GM23248 (cell line): ENCODE results near the gene PHACTR4.
"Not testable (repeated sequence)": the region's sequence is repeated elsewhere in the genome, so short reads cannot be mapped to it uniquely, and the experiment has no call there.

Experiments
- EZH2 ChIP-seq: fragments of 200-600 bp; sonication (generic); IDR thresholded peaks from 2 replicates; pipeline ENCODE4 v1.6.1; 2018; ENCODE audit warnings: antibody characterized with exemption, mild to moderate bottlenecking; ENCODE audit not compliant: insufficient read depth, poor library complexity, severe bottlenecking
- EZH2phosphoT487 ChIP-seq: fragments of 200-600 bp; sonication (generic); IDR thresholded peaks from 2 replicates; pipeline ENCODE4 v1.6.1; 2018; ENCODE audit warnings: antibody characterized with exemption, moderate library complexity, mild to moderate bottlenecking, low read depth; ENCODE audit not compliant: insufficient read depth

DNA sequence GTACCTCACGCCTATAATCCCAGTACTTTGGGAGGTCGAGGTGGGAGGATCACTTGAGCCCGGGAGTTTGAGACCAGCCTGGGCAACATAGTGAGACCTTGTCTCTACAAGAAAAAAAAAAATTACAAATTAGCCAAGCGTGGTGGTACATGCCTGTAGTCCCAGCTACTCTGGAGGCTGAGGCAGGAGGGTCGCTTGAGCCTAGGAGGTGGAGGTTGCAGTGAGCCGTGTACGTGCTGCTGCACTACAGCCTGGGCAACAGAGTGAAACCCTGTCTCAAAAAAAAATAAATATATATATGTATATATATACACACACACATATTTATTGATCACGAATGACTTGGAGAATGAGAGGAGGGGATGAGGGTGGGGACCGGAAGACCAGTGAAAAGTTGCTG, 153.0 kb downstream of the PHACTR4 start:
- not testable (repeated sequence) for TF ChIP-seq EZH2, EZH2phosphoT487
